ENCODE results near the gene CCDC174.

The CCDC174 gene

GRCh38 chr3:14651440-14652251, at the start of gene CCDC174:
CCDC174 (plus strand) TSS chr3:14651762; CDS start chr3:14651837, 75 bp downstream.
- Mint-ChIP-seq H3K27ac (peak within 1 kb of the TSS; percentile 100), H3K36me3 (ENCODE audit: low read depth) (peaks cover 17% of the 10 kb centered on the region), H3K4me1 (peaks cover 29% of the 10 kb centered on the region), H3K9me3 (peaks cover 8% of the 10 kb centered on the region), H3K27me3 (ENCODE audit: low read depth, poor library complexity) (peaks cover 25% of the 10 kb centered on the region), H3K4me3 (peak within 1 kb of the TSS; percentile 100)
- TF ChIP-seq CTCF (IDR thresholded peaks at IDR 0.05) = no peak
- DNase-seq = peak; percentile 84

- H3K9me3 Mint-ChIP-seq = peaks cover 4% of the 10 kb centered on the region
- TF ChIP-seq CTCF (IDR thresholded peaks at IDR 0.05) = peak; percentile 35
Measured at GRCh38 chr3:14602006-14602803, 49.4 kb upstream of the CCDC174 start.

GRCh38 chr3:14602804-14603644, 48.5 kb upstream of the CCDC174 start:
- H3K27me3 Mint-ChIP-seq (ENCODE audit: low read depth, poor library complexity) = peaks cover 62% of the 10 kb centered on the region
- TF ChIP-seq CTCF (IDR thresholded peaks at IDR 0.05) = no peak
- DNase-seq = peak; percentile 68
- H3K4me3 Mint-ChIP-seq = peak overlapping the region; percentile 73
- H3K4me1 Mint-ChIP-seq = peaks cover 17% of the 10 kb centered on the region
- H3K9me3 Mint-ChIP-seq = peaks cover 4% of the 10 kb centered on the region
- H3K36me3 Mint-ChIP-seq (ENCODE audit: low read depth) = no peaks in the 10 kb centered on the region
- no peak overlapping the region for H3K27ac Mint-ChIP-seq

More at GRCh38 chr3:14602006-14602803, 49.4 kb upstream of the CCDC174 start:
- Mint-ChIP-seq H3K27me3 (ENCODE audit: low read depth, poor library complexity) (peaks cover 62% of the 10 kb centered on the region), H3K27ac (no peak overlapping the region), H3K36me3 (ENCODE audit: low read depth) (no peaks in the 10 kb centered on the region), H3K4me1 (peaks cover 17% of the 10 kb centered on the region), H3K4me3 (peak overlapping the region; percentile 68)
- peak; percentile 56 for DNase-seq

- H3K4me3 Mint-ChIP-seq = no peak overlapping the region
- H3K9me3 Mint-ChIP-seq = peaks cover 4% of the 10 kb centered on the region
- no peaks in the 10 kb centered on the region for H3K36me3 Mint-ChIP-seq (ENCODE audit: low read depth)
- peaks cover 47% of the 10 kb centered on the region for H3K27me3 Mint-ChIP-seq (ENCODE audit: low read depth, poor library complexity)
- no peak for TF ChIP-seq CTCF (IDR thresholded peaks at IDR 0.05)
- H3K27ac Mint-ChIP-seq = no peak overlapping the region
- H3K4me1 Mint-ChIP-seq = peaks cover 17% of the 10 kb centered on the region
- DNase-seq = no peak
Measured at GRCh38 chr3:14605067-14605466, 46.5 kb upstream of the CCDC174 start.

- H3K4me3 Mint-ChIP-seq = no peak overlapping the region
- no peak overlapping the region for H3K27ac Mint-ChIP-seq
- peaks cover 17% of the 10 kb centered on the region for H3K4me1 Mint-ChIP-seq
- TF ChIP-seq CTCF (IDR thresholded peaks at IDR 0.05) = no peak
- H3K36me3 Mint-ChIP-seq (ENCODE audit: low read depth) = no peaks in the 10 kb centered on the region
- DNase-seq = no peak
- H3K27me3 Mint-ChIP-seq (ENCODE audit: low read depth, poor library complexity) = peaks cover 47% of the 10 kb centered on the region
- peaks cover 4% of the 10 kb centered on the region for H3K9me3 Mint-ChIP-seq
Measured at GRCh38 chr3:14605744-14606143, 45.8 kb upstream of the CCDC174 start.
